GM12874 (cell line): ENCODE measurements around the gene PRKG1.

Experiments
- CTCF ChIP-seq: IDR thresholded peaks from 2 replicates; pipeline ENCODE4 v1.5.1; 2011; ENCODE audit warnings: low read depth, mild to moderate bottlenecking, control low read depth, low read length, moderate library complexity; ENCODE audit not compliant: insufficient read depth

Gene PRKG1

GRCh38 chr10:51503378-51503777 is 429.1 kb downstream of the PRKG1 start:
- TF ChIP-seq CTCF = no peak

GRCh38 chr10:51507476-51507875 is 433.2 kb downstream of the PRKG1 start:
- no peak for TF ChIP-seq CTCF

GRCh38 chr10:51508156-51508555 is 433.9 kb downstream of the PRKG1 start:
- TF ChIP-seq CTCF = no peak

- no peak for TF ChIP-seq CTCF
Observed at GRCh38 chr10:51510231-51510630, 435.9 kb downstream of the PRKG1 start.

GRCh38 chr10:51521605-51522004 is 447.3 kb downstream of the PRKG1 start:
- no peak for TF ChIP-seq CTCF

- TF ChIP-seq CTCF = no peak
Observed at GRCh38 chr10:51522858-51523257, 448.6 kb downstream of the PRKG1 start.

GRCh38 chr10:51523440-51523839 is 449.2 kb downstream of the PRKG1 start:
- no peak for TF ChIP-seq CTCF

GRCh38 chr10:51524041-51524440 is 449.8 kb downstream of the PRKG1 start:
- TF ChIP-seq CTCF = no peak
